H9 (cell line): ENCODE measurements around the gene ARVCF. TPM values are rescaled to one million over a fixed set of nuclear protein-coding genes. Genes with fewer than 3 reads are reported as not detected.

ENCODE experiments used
- DNase-seq: peaks from one replicate; pipeline ENCODE4 v3.0.0-alpha.2; 2017
- H2AFZ ChIP-seq: one replicate; pipeline ENCODE4 v1.6.1; 2013; ENCODE audit warnings: mild to moderate bottlenecking, low read length, control low read depth, moderate library complexity
- H2AK5ac ChIP-seq: 2 replicates; pipeline ENCODE4 v1.6.1; 2013; ENCODE audit warnings: low read length, control low read depth, mixed read lengths; ENCODE audit not compliant: insufficient read length
- H2BK120ac ChIP-seq: one replicate; pipeline ENCODE4 v1.6.1; 2013; ENCODE audit warnings: low read depth, mild to moderate bottlenecking, low read length, control low read depth, inconsistent platforms; ENCODE audit not compliant: poor library complexity, severe bottlenecking
- H2BK12ac ChIP-seq: 2 replicates; pipeline ENCODE4 v1.6.1; 2013; ENCODE audit warnings: low read length, control low read depth, mixed read lengths, low read depth; ENCODE audit not compliant: insufficient read length
- H2BK15ac ChIP-seq: 2 replicates; pipeline ENCODE4 v1.6.1; 2013; ENCODE audit warnings: low read depth, low read length, control low read depth
- H2BK20ac ChIP-seq: one replicate; pipeline ENCODE4 v1.6.1; 2013; ENCODE audit warnings: low read depth, mild to moderate bottlenecking, low read length, control low read depth, inconsistent platforms; ENCODE audit not compliant: poor library complexity, severe bottlenecking
- H2BK5ac ChIP-seq: 2 replicates; pipeline ENCODE4 v1.6.1; 2013; ENCODE audit warnings: low read length, control low read depth, mixed read lengths; ENCODE audit not compliant: insufficient read length
- H3K14ac ChIP-seq: 2 replicates; pipeline ENCODE4 v1.6.1; 2013; ENCODE audit warnings: low read length, control low read depth; ENCODE audit not compliant: insufficient read depth
- H3K18ac ChIP-seq: 2 replicates; pipeline ENCODE4 v1.6.1; 2013; ENCODE audit warnings: low read depth, mild to moderate bottlenecking, mixed read lengths, low read length, control low read depth; ENCODE audit not compliant: insufficient read length
- H3K23ac ChIP-seq: 2 replicates; pipeline ENCODE4 v1.6.1; 2013; ENCODE audit warnings: low read length, control low read depth, mixed read lengths, low read depth; ENCODE audit not compliant: insufficient read length
- H3K23me2 ChIP-seq: 2 replicates; pipeline ENCODE4 v1.6.1; 2013; ENCODE audit warnings: low read depth, mild to moderate bottlenecking, mixed read lengths, low read length, control low read depth; ENCODE audit not compliant: insufficient read length, poor library complexity, severe bottlenecking
- H3K27ac ChIP-seq: 2 replicates; pipeline ENCODE4 v1.5.1; 2013; ENCODE audit warnings: low read length, control low read depth, mixed read lengths, low read depth; ENCODE audit not compliant: insufficient read length
- H3K27me3 ChIP-seq: 2 replicates; pipeline ENCODE4 v1.6.1; 2013; ENCODE audit warnings: low read length, control low read depth, inconsistent platforms; ENCODE audit not compliant: insufficient read depth
- H3K4ac ChIP-seq: 2 replicates; pipeline ENCODE4 v1.6.1; 2013; ENCODE audit warnings: low read depth, mild to moderate bottlenecking, control low read depth, inconsistent platforms, low read length, moderate library complexity
- H3K4me1 ChIP-seq: 2 replicates; pipeline ENCODE4 v1.6.1; 2013; ENCODE audit warnings: low read length, control low read depth, inconsistent platforms; ENCODE audit not compliant: insufficient read depth
- H3K4me2 ChIP-seq: 2 replicates; pipeline ENCODE4 v1.6.1; 2013; ENCODE audit warnings: low read length, control low read depth, mixed read lengths; ENCODE audit not compliant: insufficient read length, insufficient read depth
- H3K56ac ChIP-seq: 2 replicates; pipeline ENCODE4 v1.6.1; 2013; ENCODE audit warnings: low read depth, mild to moderate bottlenecking, mixed read lengths, low read length, control low read depth; ENCODE audit not compliant: insufficient read length
- H3K79me1 ChIP-seq: 2 replicates; pipeline ENCODE4 v1.6.1; 2013; ENCODE audit warnings: low read depth, mild to moderate bottlenecking, moderate library complexity, low read length, control low read depth, inconsistent platforms; ENCODE audit not compliant: insufficient read depth, poor library complexity, severe bottlenecking
- H3K79me2 ChIP-seq: 2 replicates; pipeline ENCODE4 v1.6.1; 2013; ENCODE audit warnings: low read length, control low read depth, inconsistent platforms; ENCODE audit not compliant: insufficient read depth
- H3K9ac ChIP-seq: 2 replicates; pipeline ENCODE4 v1.6.1; 2013; ENCODE audit warnings: low read length, control low read depth, mixed read lengths; ENCODE audit not compliant: insufficient read length; ENCODE audit errors: extremely low read depth
- H3K9me3 ChIP-seq: one replicate; pipeline ENCODE4 v1.6.1; 2013; ENCODE audit warnings: low read depth, low read length, inconsistent platforms; ENCODE audit not compliant: control insufficient read depth
- H3T11ph ChIP-seq: one replicate; pipeline ENCODE4 v1.6.1; 2013; ENCODE audit warnings: mild to moderate bottlenecking, low read length, control low read depth, inconsistent platforms
- H4K20me1 ChIP-seq: one replicate; pipeline ENCODE4 v1.6.1; 2013; ENCODE audit not compliant: control insufficient read depth, insufficient read length, insufficient read depth
- H4K5ac ChIP-seq: 2 replicates; pipeline ENCODE4 v1.6.1; 2013; ENCODE audit warnings: low read depth, mild to moderate bottlenecking, mixed read lengths, low read length, control low read depth; ENCODE audit not compliant: insufficient read length
- H4K8ac ChIP-seq: replicated peaks from 2 replicates; pipeline ENCODE4 v1.6.1; 2013; ENCODE audit warnings: low read length, control low read depth, mixed read lengths, low read depth; ENCODE audit not compliant: insufficient read length
- H4K91ac ChIP-seq: 2 replicates; pipeline ENCODE4 v1.6.1; 2013; ENCODE audit warnings: low read depth, mild to moderate bottlenecking, moderate library complexity, mixed read lengths, low read length, control low read depth; ENCODE audit not compliant: insufficient read length
- H3K27ac Mint-ChIP-seq, 3 experiments: 2 replicates in 2 of 3; 3 replicates in 1 of 3; pipeline ENCODE4 v1.8.0; 2020 to 2021; ENCODE audit warnings: mixed read lengths in 3 of 3, mild to moderate bottlenecking in 1 of 3, moderate library complexity in 1 of 3
- H3K27me3 Mint-ChIP-seq: 2 replicates; pipeline ENCODE4 v1.8.0; 2021; ENCODE audit warnings: low read depth, mild to moderate bottlenecking, moderate library complexity, mixed read lengths
- H3K36me3 Mint-ChIP-seq, 3 experiments: 2 replicates in 2 of 3; 3 replicates in 1 of 3; pipeline ENCODE4 v1.8.0; 2020 to 2021; ENCODE audit warnings: low read depth in 3 of 3, mixed read lengths in 3 of 3; ENCODE audit not compliant: insufficient read depth in 1 of 3
- H3K4me1 Mint-ChIP-seq, 2 experiments: 2 replicates each; pipeline ENCODE4 v1.8.0; 2020; ENCODE audit warnings: mixed read lengths in 2 of 2
- H3K4me3 Mint-ChIP-seq, 2 experiments: 2 replicates in 1 of 2; 3 replicates in 1 of 2; pipeline ENCODE4 v1.8.0; 2020 to 2021; ENCODE audit warnings: mild to moderate bottlenecking in 2 of 2, mixed read lengths in 2 of 2, moderate library complexity in 1 of 2
- H3K9me3 Mint-ChIP-seq, 2 experiments: 2 replicates in 1 of 2; 3 replicates in 1 of 2; pipeline ENCODE4 v1.8.0; 2020; ENCODE audit warnings: mild to moderate bottlenecking in 2 of 2, mixed read lengths in 2 of 2, moderate library complexity in 1 of 2
- CTCF ChIP-seq: fragments of 200-600 bp; sonication (generic); conservative IDR thresholded peaks from 3 replicates; pipeline ENCODE4 v1.8.0; 2021; ENCODE audit warnings: antibody characterized with exemption, mild to moderate bottlenecking
- WGBS: extraction: QIAGEN DNeasy Blood & Tissue Kit; methylation state at CpG from one replicate; pipeline ENCODE4 v1.1.7; 2013; ENCODE audit warnings: missing lambda C conversion rate, low lambda C conversion rate, mixed read lengths; ENCODE audit not compliant: insufficient read length; ENCODE audit errors: extremely low coverage; 5-methylcytosine and 5-hydroxymethylcytosine counted together
- total RNA-seq: library from RNA; stranded (reverse); gene quantifications from 2 replicates; pipeline ENCODE4 v1.2.1, GENCODE V29; 2021

The ARVCF gene
- total RNA-seq, 1 experiment from 2014 or later: 40.7 TPM

- no peak overlapping the region; a peak in 1 of 5 replicates for H3K4me3 Mint-ChIP-seq
- no peak overlapping the region for H4K5ac ChIP-seq
- peak overlapping the region in 2 of 3 experiments; percentile 3 to 30; a peak in 1 of 7 replicates for H3K27ac Mint-ChIP-seq
- H4K91ac ChIP-seq: no peak overlapping the region
- H3K4ac ChIP-seq: no peak overlapping the region
- no peak overlapping the region for H3K4me2 ChIP-seq
- H2AFZ ChIP-seq: no peak overlapping the region
- no peak overlapping the region for H2BK120ac ChIP-seq
- H3K79me2 ChIP-seq: no peaks in the 10 kb centered on the region
- WGBS: no CpG with 5 or more reads among the region's 13 CpGs
- H3T11ph ChIP-seq: no peak overlapping the region
- H3K56ac ChIP-seq: no peak overlapping the region
- no peaks in the 10 kb centered on the region for H3K79me1 ChIP-seq
- no peaks in the 10 kb centered on the region for H3K23me2 ChIP-seq
- no peak overlapping the region for H2AK5ac ChIP-seq
- no peak overlapping the region for H3K14ac ChIP-seq
- H3K23ac ChIP-seq: no peak overlapping the region
- no peaks in the 10 kb centered on the region for H4K20me1 ChIP-seq
- H3K4me1 ChIP-seq: no peaks in the 10 kb centered on the region
- no peak overlapping the region for H3K9ac ChIP-seq
- H3K9me3 Mint-ChIP-seq: no peaks in the 10 kb centered on the region
- H3K4me1 Mint-ChIP-seq: peaks cover 10 to 22% of the 10 kb centered on the region in 2 experiments
- no peak overlapping the region for H2BK15ac ChIP-seq
- TF ChIP-seq CTCF: no peak
- peaks cover 0 to 10% (median 9%) of the 10 kb centered on the region in 3 experiments; a peak in 4 of 7 replicates for H3K36me3 Mint-ChIP-seq
- H3K27me3 Mint-ChIP-seq: no peaks in the 10 kb centered on the region
- no peak for DNase-seq
- no peaks in the 10 kb centered on the region for H3K27me3 ChIP-seq
- no peak overlapping the region for H2BK20ac ChIP-seq
- H3K27ac ChIP-seq: no peak overlapping the region
- H4K8ac ChIP-seq: no peak overlapping the region
- no peak overlapping the region for H3K18ac ChIP-seq
- no peaks in the 10 kb centered on the region for H3K9me3 ChIP-seq
- H2BK5ac ChIP-seq: no peak overlapping the region
- H2BK12ac ChIP-seq: no peak overlapping the region
Observed at GRCh38 chr22:19951346-19951745, 65.3 kb downstream of the ARVCF start.
